ENCODE measurements around the gene FGD4.

DNA sequence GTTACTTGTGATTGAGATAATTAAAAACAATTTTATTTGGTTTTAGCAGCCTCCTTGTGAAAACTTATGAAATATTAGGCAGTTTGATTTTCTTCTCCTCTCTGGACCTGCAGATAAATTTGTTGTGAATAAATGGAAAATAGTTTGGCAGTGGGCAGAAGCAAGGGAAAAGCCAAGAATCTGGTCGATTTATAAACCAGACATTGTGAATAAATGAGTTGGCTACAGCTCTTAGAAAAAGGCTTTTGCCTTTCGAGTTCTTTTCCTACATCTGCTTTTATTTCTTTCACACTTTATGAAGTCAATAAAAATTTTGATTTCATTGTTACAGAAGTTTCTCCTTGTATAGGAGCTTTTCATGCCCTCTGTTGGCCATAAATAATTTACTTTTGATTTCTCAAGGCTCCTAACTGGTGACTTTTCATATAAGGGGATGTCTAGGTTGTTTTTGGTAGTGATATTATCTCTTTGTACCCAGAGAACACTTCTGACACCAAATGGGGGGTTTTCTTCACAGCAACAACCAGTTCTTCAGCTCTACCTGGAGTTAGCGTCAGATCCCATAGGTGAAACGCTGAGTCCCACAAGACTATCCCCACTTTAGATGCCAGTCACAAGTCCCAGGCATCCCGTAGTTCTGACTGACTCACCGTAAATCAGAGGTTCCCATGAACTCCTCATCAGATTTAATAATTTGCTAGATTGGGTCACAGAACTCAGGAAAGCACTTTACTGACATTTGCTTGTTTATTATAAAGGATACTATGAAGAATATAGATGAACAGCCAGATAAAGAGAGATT, 143.3 kb downstream of the FGD4 start:
- TF ChIP-seq, protein P1, sequence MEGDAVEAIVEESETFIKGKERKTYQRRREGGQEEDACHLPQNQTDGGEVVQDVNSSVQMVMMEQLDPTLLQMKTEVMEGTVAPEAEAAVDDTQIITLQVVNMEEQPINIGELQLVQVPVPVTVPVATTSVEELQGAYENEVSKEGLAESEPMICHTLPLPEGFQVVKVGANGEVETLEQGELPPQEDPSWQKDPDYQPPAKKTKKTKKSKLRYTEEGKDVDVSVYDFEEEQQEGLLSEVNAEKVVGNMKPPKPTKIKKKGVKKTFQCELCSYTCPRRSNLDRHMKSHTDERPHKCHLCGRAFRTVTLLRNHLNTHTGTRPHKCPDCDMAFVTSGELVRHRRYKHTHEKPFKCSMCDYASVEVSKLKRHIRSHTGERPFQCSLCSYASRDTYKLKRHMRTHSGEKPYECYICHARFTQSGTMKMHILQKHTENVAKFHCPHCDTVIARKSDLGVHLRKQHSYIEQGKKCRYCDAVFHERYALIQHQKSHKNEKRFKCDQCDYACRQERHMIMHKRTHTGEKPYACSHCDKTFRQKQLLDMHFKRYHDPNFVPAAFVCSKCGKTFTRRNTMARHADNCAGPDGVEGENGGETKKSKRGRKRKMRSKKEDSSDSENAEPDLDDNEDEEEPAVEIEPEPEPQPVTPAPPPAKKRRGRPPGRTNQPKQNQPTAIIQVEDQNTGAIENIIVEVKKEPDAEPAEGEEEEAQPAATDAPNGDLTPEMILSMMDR (IDR thresholded peaks at IDR 0.05), result no peak
- no peak for TF ChIP-seq ZFX (IDR thresholded peaks at IDR 0.05; ENCODE audit: borderline replicate concordance)

Measured in 22Rv1 (cell line).